HCT116 (cell line): ENCODE results near the gene BICD2. TPM values are rescaled to one million over a fixed set of nuclear protein-coding genes. Genes with fewer than 3 reads are reported as not detected.

ENCODE experiments used
- ATAC-seq: fragments of 200-7000 bp; cut with Tn5 transposase; 2 replicates; pipeline ENCODE4 v1.9.1; 2020; ENCODE audit warnings: mild to moderate bottlenecking, moderate library complexity
- BruUV-seq: library from RNA; stranded (reverse); fragments of 400-500 nt; replicated peaks from 2 replicates; lab custom pipeline; 2021; lab: Mats Ljungman, UMichigan
- CTCF ChIA-PET: fragments of 300-600 bp; sonication (Branson Sonifier 250); formaldehyde crosslinking; loops from one replicate; lab custom pipeline; 2021; ENCODE audit warnings: antibody characterized with exemption; lab: Charles Lee
- POLR2A ChIA-PET: fragments of 300-600, 350-600 bp; sonication (Branson Sonifier 250); formaldehyde crosslinking; loops from one replicate; lab custom pipeline; 2021; ENCODE audit warnings: antibody characterized with exemption; lab: Charles Lee
- RAD21 ChIA-PET, 2 experiments: fragments of 300-600 bp; sonication (Branson Sonifier 250); formaldehyde crosslinking; loops; one replicate each; lab custom pipeline; 2023; ENCODE audit warnings: low total read pairs in 2 of 2; ENCODE audit not compliant: uncharacterized antibody in 2 of 2, unreplicated experiment in 2 of 2, low non-redundant PET in 1 of 2; lab: Charles Lee
- DNase-seq: peaks from one replicate; pipeline ENCODE4 v3.0.0-alpha.2; 2010; ENCODE audit warnings: low read depth, low spot score
- H2AFZ ChIP-seq: fragments of 200-600 bp; shearing (Covaris generic), sonication (generic); 2 replicates; pipeline ENCODE4 v1.6.1; 2017; ENCODE audit warnings: low read depth, mixed run types, mixed read lengths, antibody characterized with exemption, low read length; ENCODE audit not compliant: poor library complexity, severe bottlenecking
- H3K27ac ChIP-seq: 2 replicates; pipeline ENCODE4 v1.5.1; 2012; ENCODE audit warnings: low read depth, low read length
- H3K27me3 ChIP-seq: fragments of 200-600 bp; sonication (generic); 2 replicates; pipeline ENCODE4 v1.6.1; 2016; ENCODE audit warnings: mixed run types, low read length, mixed read lengths; ENCODE audit not compliant: insufficient read depth
- H3K36me3 ChIP-seq, 2 experiments: fragments of 200-500 bp in 1 of 2; fragments of 200-600 bp in 1 of 2; sonication (Bioruptor generic) in 1 of 2; sonication (generic) in 1 of 2; 2 replicates each; pipeline versions ENCODE4 v1.5.1 to v1.6.1; 2014 to 2016; ENCODE audit warnings: low read length in 2 of 2, inconsistent platforms in 1 of 2, mixed read lengths in 1 of 2, mixed run types in 1 of 2; ENCODE audit not compliant: insufficient read depth in 2 of 2, control insufficient read depth in 1 of 2
- H3K4me1 ChIP-seq, 2 experiments: fragments of 200-600 bp in 1 of 2; sonication (generic) in 1 of 2; 2 replicates each; pipeline versions ENCODE4 v1.5.1 to v1.6.1; 2012 to 2017; ENCODE audit warnings: low read length in 2 of 2, inconsistent platforms in 1 of 2, mild to moderate bottlenecking in 1 of 2, mixed read lengths in 1 of 2, mixed run types in 1 of 2, moderate library complexity in 1 of 2; ENCODE audit not compliant: insufficient read depth in 2 of 2, control insufficient read depth in 1 of 2
- H3K4me2 ChIP-seq: fragments of 200-600 bp; sonication (generic); 2 replicates; pipeline ENCODE4 v1.6.1; 2017; ENCODE audit warnings: mixed run types, low read length, mixed read lengths
- H3K4me3 ChIP-seq, 2 experiments: fragments of 200-600 bp in 1 of 2; sonication (generic) in 1 of 2; replicated peaks in 1 of 2; 2 replicates each; pipeline ENCODE4 v1.5.1; 2011 to 2016; ENCODE audit warnings: low read length in 2 of 2, control low read depth in 1 of 2, low read depth in 1 of 2, mild to moderate bottlenecking in 1 of 2, mixed read lengths in 1 of 2, mixed run types in 1 of 2
- H3K79me2 ChIP-seq: fragments of 200-600 bp; sonication (generic); 2 replicates; pipeline ENCODE4 v1.6.1; 2017; ENCODE audit warnings: mild to moderate bottlenecking, mixed run types, low read length, moderate library complexity, mixed read lengths; ENCODE audit not compliant: insufficient read depth
- H3K9ac ChIP-seq: fragments of 200-600 bp; sonication (generic); 2 replicates; pipeline ENCODE4 v1.6.1; 2016; ENCODE audit warnings: low read length, mixed read lengths
- H3K9me2 ChIP-seq: fragments of 200-600 bp; sonication (generic), shearing (Covaris generic); 2 replicates; pipeline ENCODE4 v1.6.1; 2017; ENCODE audit warnings: mixed run types, mild to moderate bottlenecking, moderate library complexity; ENCODE audit not compliant: insufficient read depth
- H3K9me3 ChIP-seq, 2 experiments: fragments of 200-500 bp in 1 of 2; fragments of 200-600 bp in 1 of 2; sonication (Bioruptor generic) in 1 of 2; sonication (generic) in 1 of 2; 2 replicates each; pipeline ENCODE4 v1.6.1; 2014 to 2017; ENCODE audit warnings: low read length in 2 of 2, mixed read lengths in 2 of 2, inconsistent platforms in 1 of 2, low read depth in 1 of 2, mild to moderate bottlenecking in 1 of 2, mixed run types in 1 of 2, moderate library complexity in 1 of 2; ENCODE audit not compliant: control insufficient read depth in 1 of 2, insufficient read depth in 1 of 2
- H4K20me1 ChIP-seq: fragments of 200-600 bp; sonication (generic), shearing (Covaris generic); 2 replicates; pipeline ENCODE4 v1.6.1; 2017; ENCODE audit warnings: mixed run types, mild to moderate bottlenecking, moderate library complexity; ENCODE audit not compliant: insufficient read depth
- CBX3 ChIP-seq: IDR thresholded peaks from 2 replicates; pipeline ENCODE4 v1.6.1; 2012; ENCODE audit warnings: low read depth
- EGR1 ChIP-seq: IDR thresholded peaks from 2 replicates; pipeline ENCODE4 v1.6.1; 2012; ENCODE audit warnings: low read depth
- ELF1 ChIP-seq: IDR thresholded peaks from 2 replicates; pipeline ENCODE4 v1.6.1; 2012; ENCODE audit warnings: low read depth, borderline replicate concordance
- FOSL1 ChIP-seq: IDR thresholded peaks from 2 replicates; pipeline ENCODE4 v1.6.1; 2012; ENCODE audit warnings: low read depth
- REST ChIP-seq: IDR thresholded peaks from 2 replicates; pipeline ENCODE4 v1.6.1; 2012; ENCODE audit warnings: low read depth
- SIN3A ChIP-seq: IDR thresholded peaks from 2 replicates; pipeline ENCODE4 v1.6.1; 2012; ENCODE audit warnings: low read depth
- SRF ChIP-seq: IDR thresholded peaks from 2 replicates; pipeline ENCODE4 v1.6.1; 2012; ENCODE audit warnings: low read depth
- ZBTB33 ChIP-seq: IDR thresholded peaks from 2 replicates; pipeline ENCODE4 v1.6.1; 2011; ENCODE audit warnings: mild to moderate bottlenecking, low read length, moderate library complexity; ENCODE audit not compliant: insufficient replicate concordance; ENCODE audit errors: extremely low read depth
- ZFX ChIP-seq: fragments of 450-650 bp; IDR thresholded peaks from 2 replicates; pipeline ENCODE4 v1.6.1; 2017
- intact Hi-C: fragments of 100-400 bp; cut with micrococcal nuclease; formaldehyde crosslinking; loops from 2 replicates; pipeline ENCODE4 v1.10.0; 2022
- total RNA-seq: library from RNA; stranded (reverse); gene quantifications from one replicate; pipeline ENCODE4 v1.2.1, GENCODE V29; 2021; ENCODE audit not compliant: unreplicated experiment
- TF ChIP-seq, protein P1 (sequence below): IDR thresholded peaks from 2 replicates; pipeline ENCODE4 v1.6.1; 2012
- TF ChIP-seq, protein P2 (sequence below), 3 experiments: fragments of 200-600 bp in 1 of 3; sonication (generic) in 1 of 3; IDR thresholded peaks in 2 of 3; conservative IDR thresholded peaks in 1 of 3; 2 replicates each; pipeline ENCODE4 v1.5.1; 2012 to 2017; ENCODE audit warnings: low read depth in 2 of 3, low read length in 2 of 3, antibody characterized with exemption in 1 of 3, borderline replicate concordance in 1 of 3, control low read depth in 1 of 3, mild to moderate bottlenecking in 1 of 3, mixed read lengths in 1 of 3, mixed run types in 1 of 3, moderate library complexity in 1 of 3; ENCODE audit not compliant: insufficient read depth in 1 of 3

BICD2 gene
- total RNA-seq, 1 experiment from 2014 or later: 23.4 TPM

DNA sequence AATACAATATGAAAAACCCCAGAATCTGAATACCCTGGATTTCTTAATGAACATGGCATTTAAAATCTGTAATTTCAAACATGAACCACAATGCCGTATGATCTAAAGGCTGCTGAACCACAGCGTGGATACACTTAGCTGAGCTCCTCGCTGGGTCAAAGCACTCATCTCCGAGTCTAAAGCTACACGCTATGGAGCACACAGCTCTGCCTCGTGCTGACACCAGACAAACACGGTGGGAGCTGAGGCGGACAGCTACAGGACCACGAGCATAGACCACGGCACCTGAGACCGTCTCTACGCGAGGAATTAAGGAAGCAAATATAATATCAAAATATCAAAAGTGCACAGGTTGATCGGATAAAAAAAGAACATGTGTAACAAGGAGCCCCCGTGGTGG is 51.9 kb downstream of the BICD2 start:
- Histone ChIP-seq H3K79me2 (no peaks in the 10 kb centered on the region; the same call in 1 of the 2 replicates), H2AFZ (no peak overlapping the region), H4K20me1 (no peaks in the 10 kb centered on the region; the same call in 1 of the 2 replicates), H3K9me2 (no peaks in the 10 kb centered on the region), H3K4me2 (no peak overlapping the region), H3K27ac (no peak overlapping the region), H3K4me3 (no peak overlapping the region), H3K9ac (no peak overlapping the region), H3K36me3 (peaks cover 31 to 39% of the 10 kb centered on the region in 2 experiments; a peak in 3 of 4 replicates), H3K27me3 (no peaks in the 10 kb centered on the region), H3K9me3 (no peaks in the 10 kb centered on the region), H3K4me1 (no peaks in the 10 kb centered on the region)
- ATAC-seq: no peak
- CTCF ChIA-PET: no interaction called here
- no TSS peak for BruUV-seq
- RAD21 ChIA-PET: no interaction called here
- intact Hi-C loops: no loop called here
- no peak for TF ChIP-seq ELF1
- TF ChIP-seq EGR1: no peak
- no peak for TF ChIP-seq ZFX
- TF ChIP-seq, protein P1, sequence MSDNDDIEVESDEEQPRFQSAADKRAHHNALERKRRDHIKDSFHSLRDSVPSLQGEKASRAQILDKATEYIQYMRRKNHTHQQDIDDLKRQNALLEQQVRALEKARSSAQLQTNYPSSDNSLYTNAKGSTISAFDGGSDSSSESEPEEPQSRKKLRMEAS: no peak
- TF ChIP-seq, protein P2, sequence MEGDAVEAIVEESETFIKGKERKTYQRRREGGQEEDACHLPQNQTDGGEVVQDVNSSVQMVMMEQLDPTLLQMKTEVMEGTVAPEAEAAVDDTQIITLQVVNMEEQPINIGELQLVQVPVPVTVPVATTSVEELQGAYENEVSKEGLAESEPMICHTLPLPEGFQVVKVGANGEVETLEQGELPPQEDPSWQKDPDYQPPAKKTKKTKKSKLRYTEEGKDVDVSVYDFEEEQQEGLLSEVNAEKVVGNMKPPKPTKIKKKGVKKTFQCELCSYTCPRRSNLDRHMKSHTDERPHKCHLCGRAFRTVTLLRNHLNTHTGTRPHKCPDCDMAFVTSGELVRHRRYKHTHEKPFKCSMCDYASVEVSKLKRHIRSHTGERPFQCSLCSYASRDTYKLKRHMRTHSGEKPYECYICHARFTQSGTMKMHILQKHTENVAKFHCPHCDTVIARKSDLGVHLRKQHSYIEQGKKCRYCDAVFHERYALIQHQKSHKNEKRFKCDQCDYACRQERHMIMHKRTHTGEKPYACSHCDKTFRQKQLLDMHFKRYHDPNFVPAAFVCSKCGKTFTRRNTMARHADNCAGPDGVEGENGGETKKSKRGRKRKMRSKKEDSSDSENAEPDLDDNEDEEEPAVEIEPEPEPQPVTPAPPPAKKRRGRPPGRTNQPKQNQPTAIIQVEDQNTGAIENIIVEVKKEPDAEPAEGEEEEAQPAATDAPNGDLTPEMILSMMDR (IDR thresholded peaks at IDR 0.05 in 2 of 3, conservative IDR thresholded peaks at IDR 0.05 in 1 of 3; ENCODE audit: borderline replicate concordance in 1 of 3, insufficient read depth in 1 of 3, low read depth in 2 of 3, low read length in 2 of 3): no peak
- no peak for TF ChIP-seq CBX3
- no peak for TF ChIP-seq REST
- no peak for TF ChIP-seq ZBTB33
- TF ChIP-seq SRF: no peak
- no peak for TF ChIP-seq FOSL1
- no peak for TF ChIP-seq SIN3A
- POLR2A ChIA-PET: no interaction called here
- DNase-seq: no peak
